Gastrocnemius medialis (tissue), 4 donors: Measurements from ENCODE around the gene ZNF668.

ENCODE experiments used
- CTCF ChIP-seq, 5 experiments: fragments of 450-650 bp in 3 of 5; fragments of 200-600 bp in 2 of 5; sonication (generic) in 2 of 5; IDR thresholded peaks in 4 of 5; conservative IDR thresholded peaks in 1 of 5; 1 replicate in 4 of 5; 2 replicates in 1 of 5; pipeline ENCODE4 v1.5.1; 2016 to 2019; ENCODE audit warnings: antibody characterized with exemption in 5 of 5, mild to moderate bottlenecking in 3 of 5, moderate library complexity in 3 of 5
- POLR2A ChIP-seq, 2 donors: fragments of 450-650 bp; IDR thresholded peaks; one replicate each; pipeline ENCODE4 v1.6.1; 2017; ENCODE audit warnings: antibody characterized with exemption in 2 of 2, mild to moderate bottlenecking in 2 of 2, moderate library complexity in 2 of 2

GRCh38 chr16:31038993-31039392, 35.0 kb downstream of the ZNF668 start:
- TF ChIP-seq POLR2A (IDR thresholded peaks at IDR 0.05) (no peak), CTCF (IDR thresholded peaks at IDR 0.05 in 4 of 5, conservative IDR thresholded peaks at IDR 0.05 in 1 of 5) (no peak)
